Esophagus muscularis mucosa (tissue), 4 donors: ENCODE results near the gene DYNLT2B. TPM values are rescaled to one million over a fixed set of nuclear protein-coding genes. Genes with fewer than 3 reads are reported as not detected.

Experiments used
- DNase-seq: peaks from one replicate; pipeline ENCODE4 v3.0.0-alpha.2; 2017; ENCODE audit errors: extremely low spot score
- H3K27ac ChIP-seq, 4 donors: fragments of 200-600 bp; sonication (generic); replicated peaks in 1 of 4; 1 replicate in 3 of 4; 2 replicates in 1 of 4; pipeline ENCODE4 v1.5.1; 2016 to 2019; ENCODE audit warnings: mild to moderate bottlenecking in 1 of 4
- H3K27me3 ChIP-seq, 4 donors: fragments of 200-600 bp; sonication (generic); one replicate each; pipeline versions ENCODE4 v1.5.1 to v1.6.0; 2016 to 2019
- H3K36me3 ChIP-seq, 4 donors: fragments of 200-600 bp; sonication (generic); one replicate each; pipeline ENCODE4 v1.5.1; 2016 to 2019
- H3K4me1 ChIP-seq, 4 donors: fragments of 200-600 bp; sonication (generic); one replicate each; pipeline ENCODE4 v1.5.1; 2016 to 2019
- H3K4me3 ChIP-seq, 4 donors: fragments of 200-600 bp; sonication (generic); 1 replicate in 2 of 4; 2 replicates in 2 of 4; pipeline ENCODE4 v1.5.1; 2016 to 2019; ENCODE audit warnings: mild to moderate bottlenecking in 4 of 4, moderate library complexity in 1 of 4
- H3K9me3 ChIP-seq, 4 donors: fragments of 200-600 bp; sonication (generic); 1 replicate in 3 of 4; 2 replicates in 1 of 4; pipeline ENCODE4 v1.5.1; 2016 to 2019
- EP300 ChIP-seq: sonication (generic); formaldehyde crosslinking; IDR thresholded peaks from one replicate; pipeline ENCODE4 v1.6.1; 2017; ENCODE audit warnings: antibody characterized with exemption
- POLR2A ChIP-seq: fragments of 450-650 bp; IDR thresholded peaks from one replicate; pipeline ENCODE4 v1.6.1; 2017; ENCODE audit warnings: antibody characterized with exemption, moderate library complexity, mild to moderate bottlenecking, low read depth
- POLR2AphosphoS5 ChIP-seq, 2 donors: sonication (generic); formaldehyde crosslinking; IDR thresholded peaks; one replicate each; pipeline ENCODE4 v1.6.1; 2017; ENCODE audit warnings: antibody characterized with exemption in 2 of 2
- WGBS: methylation state at CpG from one replicate; pipeline ENCODE4 v1.1.5; 2018; 5-methylcytosine and 5-hydroxymethylcytosine counted together
- intact Hi-C: fragments of 100-400 bp; cut with DNase I; formaldehyde crosslinking; loops from one replicate; pipeline ENCODE4 v1.15.1; 2023
- total RNA-seq, 4 donors: library from RNA; depleted of rRNA; stranded (reverse); fragments of >200 nt; gene quantifications; one replicate each; pipeline versions ENCODE4 v1.1.0 to v1.2.1, GENCODE V29; 2016
- TF ChIP-seq, protein P1 (sequence below), 3 experiments: fragments of 200-600 bp in 2 of 3; fragments of 450-650 bp in 1 of 3; sonication (generic) in 2 of 3; IDR thresholded peaks; one replicate each; pipeline ENCODE4 v1.5.1; 2017 to 2019; ENCODE audit warnings: antibody characterized with exemption in 3 of 3, mild to moderate bottlenecking in 2 of 3, moderate library complexity in 1 of 3

Gene DYNLT2B
- total RNA-seq, 4 donors from 2014 or later = 5.3 to 9.5 (median 6.8) TPM

DNA sequence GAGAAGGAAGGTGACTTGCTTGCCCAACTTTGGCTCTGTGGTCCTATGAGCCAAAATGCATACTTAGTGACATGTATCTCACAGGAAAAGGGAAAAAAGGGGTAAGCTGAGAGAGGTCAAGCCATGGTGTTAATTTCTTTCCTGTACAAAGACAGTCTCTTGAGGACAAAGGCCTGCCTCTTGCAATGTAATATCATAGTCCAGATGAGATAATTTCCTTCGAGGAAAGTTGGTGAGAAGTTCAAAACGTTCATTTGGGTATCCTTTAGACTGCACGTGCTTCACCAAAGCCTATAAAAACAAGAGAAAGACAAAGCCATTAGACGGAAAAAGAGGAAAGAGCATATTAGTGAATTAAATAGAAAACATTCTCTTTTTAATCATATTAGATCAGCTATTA, 38.5 kb upstream of the DYNLT2B start:
- Histone ChIP-seq H3K4me1 (peaks cover 0 to 6% (median 5%) of the 10 kb centered on the region in 4 donors), H3K9me3 (no peaks in the 10 kb centered on the region), H3K27me3 (no peaks in the 10 kb centered on the region), H3K4me3 (no peak overlapping the region), H3K36me3 (peaks cover 26 to 96% (median 65%) of the 10 kb centered on the region in 4 donors), H3K27ac (no peak overlapping the region)
- intact Hi-C loops = no loop called here
- no peak for DNase-seq
- WGBS = 86% methylated on average over 4 of the region's 4 CpGs
- no peak for TF ChIP-seq EP300
- TF ChIP-seq, protein P1, sequence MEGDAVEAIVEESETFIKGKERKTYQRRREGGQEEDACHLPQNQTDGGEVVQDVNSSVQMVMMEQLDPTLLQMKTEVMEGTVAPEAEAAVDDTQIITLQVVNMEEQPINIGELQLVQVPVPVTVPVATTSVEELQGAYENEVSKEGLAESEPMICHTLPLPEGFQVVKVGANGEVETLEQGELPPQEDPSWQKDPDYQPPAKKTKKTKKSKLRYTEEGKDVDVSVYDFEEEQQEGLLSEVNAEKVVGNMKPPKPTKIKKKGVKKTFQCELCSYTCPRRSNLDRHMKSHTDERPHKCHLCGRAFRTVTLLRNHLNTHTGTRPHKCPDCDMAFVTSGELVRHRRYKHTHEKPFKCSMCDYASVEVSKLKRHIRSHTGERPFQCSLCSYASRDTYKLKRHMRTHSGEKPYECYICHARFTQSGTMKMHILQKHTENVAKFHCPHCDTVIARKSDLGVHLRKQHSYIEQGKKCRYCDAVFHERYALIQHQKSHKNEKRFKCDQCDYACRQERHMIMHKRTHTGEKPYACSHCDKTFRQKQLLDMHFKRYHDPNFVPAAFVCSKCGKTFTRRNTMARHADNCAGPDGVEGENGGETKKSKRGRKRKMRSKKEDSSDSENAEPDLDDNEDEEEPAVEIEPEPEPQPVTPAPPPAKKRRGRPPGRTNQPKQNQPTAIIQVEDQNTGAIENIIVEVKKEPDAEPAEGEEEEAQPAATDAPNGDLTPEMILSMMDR (IDR thresholded peaks at IDR 0.05) = no peak
- TF ChIP-seq POLR2AphosphoS5 (IDR thresholded peaks at IDR 0.05) = no peak
- TF ChIP-seq POLR2A = no peak

DNA sequence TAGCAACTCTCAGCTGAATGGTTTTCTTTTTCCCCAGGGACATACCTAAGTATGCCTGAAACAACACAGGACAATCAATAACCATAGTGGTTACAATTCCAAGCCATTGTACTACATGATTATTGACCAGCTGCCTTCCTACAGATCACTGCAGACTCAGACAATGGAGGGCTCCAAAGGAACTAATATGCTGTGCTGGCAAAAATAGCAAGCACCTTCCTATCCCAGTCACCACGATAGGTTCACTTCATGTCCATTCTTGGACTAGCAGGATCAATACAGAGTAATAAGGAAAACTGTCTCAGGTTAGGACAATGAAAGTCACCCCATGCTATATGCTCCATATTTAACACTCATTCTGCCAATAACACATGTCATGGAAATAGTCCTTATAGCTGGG, 37.6 kb upstream of the DYNLT2B start:
- Histone ChIP-seq H3K36me3 (peaks cover 17 to 88% (median 60%) of the 10 kb centered on the region in 4 donors), H3K9me3 (no peaks in the 10 kb centered on the region)

DNA sequence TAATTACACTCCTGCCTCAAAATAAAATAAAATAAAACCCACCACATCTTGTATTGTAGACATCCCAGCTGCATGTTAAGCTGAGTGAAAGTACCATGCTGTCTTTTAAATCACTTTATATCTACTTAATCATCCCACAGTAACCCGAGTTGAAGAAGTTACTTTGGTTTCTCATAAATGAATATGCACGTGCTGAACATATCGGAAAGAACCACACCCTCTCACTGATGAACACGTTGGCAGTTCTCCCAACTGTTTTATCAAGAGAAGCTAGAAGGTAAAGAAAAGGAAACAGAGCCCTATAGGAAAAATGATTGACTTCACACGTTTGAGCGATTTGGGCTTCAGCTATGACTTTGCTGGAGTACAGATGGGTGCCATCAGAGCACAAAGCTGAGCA, 36.1 kb upstream of the DYNLT2B start:
- no peak for TF ChIP-seq POLR2AphosphoS5 (IDR thresholded peaks at IDR 0.05)
- TF ChIP-seq, protein P1 (IDR thresholded peaks at IDR 0.05) = no peak
- TF ChIP-seq EP300 = no peak
- TF ChIP-seq POLR2A = no peak
- 71% methylated on average over 6 of the region's 6 CpGs for WGBS
- no peak for DNase-seq
- intact Hi-C loops = no loop called here
- Histone ChIP-seq H3K4me1 (no peaks in the 10 kb centered on the region), H3K4me3 (no peak overlapping the region), H3K27ac (no peak overlapping the region), H3K36me3 (peaks cover 15 to 73% (median 48%) of the 10 kb centered on the region in 4 donors), H3K27me3 (no peaks in the 10 kb centered on the region), H3K9me3 (no peaks in the 10 kb centered on the region)

More for the DNA sequence above, 37.6 kb upstream of the DYNLT2B start:
- Histone ChIP-seq H3K4me1 (peaks cover 0 to 2% (median 1%) of the 10 kb centered on the region in 4 donors), H3K27ac (no peak overlapping the region), H3K4me3 (no peak overlapping the region), H3K27me3 (no peaks in the 10 kb centered on the region)
- DNase-seq = no peak
- TF ChIP-seq POLR2A (no peak), EP300 (no peak), POLR2AphosphoS5 (IDR thresholded peaks at IDR 0.05) (no peak)
- TF ChIP-seq, protein P1 (IDR thresholded peaks at IDR 0.05) = no peak
- WGBS = 100% methylated on average over 1 of the region's 1 CpG
- intact Hi-C loops = no loop called here

GRCh38 chr3:196351541-196351940, 33.5 kb upstream of the DYNLT2B start:
- intact Hi-C loops = no loop called here

More at GRCh38 chr3:196351541-196351940, 33.5 kb upstream of the DYNLT2B start:
- TF ChIP-seq POLR2A (no peak), EP300 (no peak), POLR2AphosphoS5 (IDR thresholded peaks at IDR 0.05) (no peak)
- TF ChIP-seq, protein P1 (IDR thresholded peaks at IDR 0.05) = no peak
- Histone ChIP-seq H3K4me3 (no peak overlapping the region), H3K36me3 (peaks cover 13 to 62% (median 28%) of the 10 kb centered on the region in 4 donors), H3K27me3 (no peaks in the 10 kb centered on the region), H3K27ac (no peak overlapping the region), H3K4me1 (no peaks in the 10 kb centered on the region), H3K9me3 (no peaks in the 10 kb centered on the region)
- DNase-seq = no peak
- 78% methylated on average over 6 of the region's 6 CpGs for WGBS
